ENCODE data around the gene HOOK2. TPM values are rescaled to one million over a fixed set of nuclear protein-coding genes. Genes with fewer than 3 reads are reported as not detected.
"Not testable (repeated sequence)": the region's sequence is repeated elsewhere in the genome, so short reads cannot be mapped to it uniquely, and the experiment has no call there.

The HOOK2 gene
- total RNA-seq, 1 experiment from 2014 or later, result 96.3 TPM

- TF ChIP-seq CTCF (IDR thresholded peaks at IDR 0.05 in 2 of 3, conservative IDR thresholded peaks at IDR 0.05 in 1 of 3; ENCODE audit: borderline replicate concordance in 1 of 3, insufficient read depth in 1 of 3, low read depth in 2 of 3, low read length in 2 of 3) (no peak), MAX (IDR thresholded peaks at IDR 0.05) (no peak)
Measured at GRCh38 chr19:12727745-12728433, 47.5 kb downstream of the HOOK2 start (continued).

GRCh38 chr19:12726988-12727316 is 48.4 kb downstream of the HOOK2 start:
- ChIA-PET POLR2A (interaction anchor here (1.3 kb wide), 1 partner anchor 10 kb away, joined by 3 read pairs; the partner anchor contains the start of gene GET3), RAD21 (ENCODE audit: low non-redundant PET in 1 of 2, low total read pairs in 2 of 2, uncharacterized antibody in 2 of 2, unreplicated experiment in 2 of 2) (no interaction called here)
- H3K9me2 ChIP-seq (ENCODE audit: insufficient read depth), result no peaks in the 10 kb centered on the region

GRCh38 chr19:12725612-12726011 is 49.7 kb downstream of the HOOK2 start:
- Histone ChIP-seq H3K36me3 (ENCODE audit: control insufficient read depth in 1 of 2, insufficient read depth in 2 of 2, low read length in 2 of 2) (peaks cover 21 to 26% of the 10 kb centered on the region in 2 experiments), H3K79me2 (ENCODE audit: insufficient read depth, low read length) (peaks cover 42% of the 10 kb centered on the region), H3K4me1 (ENCODE audit: control insufficient read depth in 1 of 2, insufficient read depth in 2 of 2, low read length in 2 of 2) (peaks cover 0 to 33% of the 10 kb centered on the region in 2 experiments; a peak in 3 of 4 replicates)
- H2AFZ ChIP-seq (ENCODE audit: low read depth, low read length, poor library complexity, severe bottlenecking); H3K9me3 ChIP-seq (ENCODE audit: control insufficient read depth in 1 of 2, insufficient read depth in 1 of 2, low read depth in 1 of 2, low read length in 2 of 2); DNase-seq (ENCODE audit: low read depth, low spot score); H3K4me2 ChIP-seq (ENCODE audit: low read length); H3K9me2 ChIP-seq (ENCODE audit: insufficient read depth); ATAC-seq; RAD21 ChIA-PET (ENCODE audit: low non-redundant PET in 1 of 2, low total read pairs in 2 of 2, uncharacterized antibody in 2 of 2, unreplicated experiment in 2 of 2); intact Hi-C loops (cut with micrococcal nuclease); H3K27ac ChIP-seq (ENCODE audit: low read depth, low read length); BruUV-seq (replicated peaks); CTCF ChIA-PET; H3K4me3 ChIP-seq (replicated peaks in 1 of 2; ENCODE audit: low read depth in 1 of 2, low read length in 2 of 2); H3K27me3 ChIP-seq (ENCODE audit: insufficient read depth, low read length); H3K9ac ChIP-seq (ENCODE audit: low read length); H4K20me1 ChIP-seq (ENCODE audit: insufficient read depth): not testable (repeated sequence)
- POLR2A ChIA-PET, result interaction anchor here (1.1 kb wide), 1 partner anchor 9 kb away, joined by 3 read pairs; no protein-coding TSS in a partner anchor

More at GRCh38 chr19:12726988-12727316, 48.4 kb downstream of the HOOK2 start:
- H3K36me3 ChIP-seq (ENCODE audit: control insufficient read depth in 1 of 2, insufficient read depth in 2 of 2, low read length in 2 of 2), result peaks cover 28 to 34% of the 10 kb centered on the region in 2 experiments
- H2AFZ ChIP-seq (ENCODE audit: low read depth, low read length, poor library complexity, severe bottlenecking), result no peak overlapping the region
- H3K27me3 ChIP-seq (ENCODE audit: insufficient read depth, low read length), result no peaks in the 10 kb centered on the region
- H3K79me2 ChIP-seq (ENCODE audit: insufficient read depth, low read length), result peaks cover 42% of the 10 kb centered on the region
- no peak for ATAC-seq
- intact Hi-C loops (cut with micrococcal nuclease), result no loop called here
- no peak overlapping the region for H3K9ac ChIP-seq (ENCODE audit: low read length)
- no peak for TF ChIP-seq ZBTB33 (IDR thresholded peaks at IDR 0.05; ENCODE audit: extremely low read depth, insufficient replicate concordance, low read length)
- no peak for TF ChIP-seq CEBPB (IDR thresholded peaks at IDR 0.05; ENCODE audit: low read depth)
- TF ChIP-seq EZH2 (IDR thresholded peaks at IDR 0.05), result no peak
- TF ChIP-seq YY1 (IDR thresholded peaks at IDR 0.05; ENCODE audit: extremely low read depth, insufficient replicate concordance, low read depth, low read length), result no peak
- no peak for TF ChIP-seq ZNF274 (IDR thresholded peaks at IDR 0.05; ENCODE audit: low read depth, low read length)
- TF ChIP-seq SRF (IDR thresholded peaks at IDR 0.05; ENCODE audit: low read depth), result no peak
- no peak for TF ChIP-seq SIN3A (IDR thresholded peaks at IDR 0.05; ENCODE audit: low read depth)
- TF ChIP-seq ATF3 (IDR thresholded peaks at IDR 0.05), result no peak
- no peak for TF ChIP-seq SP1 (IDR thresholded peaks at IDR 0.05; ENCODE audit: low read depth)
- no peak for TF ChIP-seq JUND (IDR thresholded peaks at IDR 0.05)
- no peak for TF ChIP-seq CBX3 (IDR thresholded peaks at IDR 0.05; ENCODE audit: low read depth)
- no peaks in the 10 kb centered on the region for H3K9me3 ChIP-seq (ENCODE audit: control insufficient read depth in 1 of 2, insufficient read depth in 1 of 2, low read depth in 1 of 2, low read length in 2 of 2)
- peaks cover 5% of the 10 kb centered on the region; the same call in 1 of the 2 replicates for H4K20me1 ChIP-seq (ENCODE audit: insufficient read depth)
- CTCF ChIA-PET, result interaction anchor here (1.6 kb wide), 1 partner anchor 28 kb away, joined by 3 read pairs; no protein-coding TSS in a partner anchor
- 0 out of 2 replicates have a peak overlapping the region, but pooled peaks have one; percentile 14 for H3K27ac ChIP-seq (ENCODE audit: low read depth, low read length)
- H3K4me2 ChIP-seq (ENCODE audit: low read length), result no peak overlapping the region
- H3K4me3 ChIP-seq (replicated peaks in 1 of 2; ENCODE audit: low read depth in 1 of 2, low read length in 2 of 2), result no peak overlapping the region
- H3K4me1 ChIP-seq (ENCODE audit: control insufficient read depth in 1 of 2, insufficient read depth in 2 of 2, low read length in 2 of 2), result peaks cover 0 to 23% of the 10 kb centered on the region in 2 experiments; a peak in 2 of 4 replicates
- no TSS peak for BruUV-seq (replicated peaks)
- DNase-seq (ENCODE audit: low read depth, low spot score), result no peak

Data from HCT116 (cell line).